HL-60 (cell line): ENCODE results near the gene C1orf21.

Experiments used
- DNase-seq, 2 experiments: peaks; one replicate each; pipeline ENCODE4 v3.0.0-alpha.2; 2010 to 2020; ENCODE audit warnings: low read depth in 1 of 2, low spot score in 1 of 2
- H3K27ac ChIP-seq: fragments of 250-450 bp; sonication (Bioruptor Pico); replicated peaks from 2 replicates; pipeline ENCODE4 v1.5.1; 2020; ENCODE audit warnings: mild to moderate bottlenecking, moderate library complexity
- H3K27me3 ChIP-seq: fragments of 250-450 bp; sonication (Bioruptor Pico); 2 replicates; pipeline ENCODE4 v1.5.1; 2021; ENCODE audit warnings: mild to moderate bottlenecking, moderate library complexity; ENCODE audit not compliant: insufficient read depth, poor library complexity, severe bottlenecking
- H3K4me3 ChIP-seq: replicated peaks from 2 replicates; pipeline ENCODE4 v1.5.1; 2011; ENCODE audit warnings: mild to moderate bottlenecking, control low read depth, low read length; ENCODE audit not compliant: insufficient read depth
- CTCF ChIP-seq: IDR thresholded peaks from one replicate; pipeline ENCODE4 v1.5.1; 2011; ENCODE audit warnings: low read length, control low read depth, inconsistent platforms; ENCODE audit not compliant: insufficient read depth
- GABPA ChIP-seq: IDR thresholded peaks from 2 replicates; pipeline ENCODE4 v1.6.1; 2012; ENCODE audit warnings: low read depth
- POLR2AphosphoS5 ChIP-seq: IDR thresholded peaks from 2 replicates; pipeline ENCODE4 v1.6.1; 2012; ENCODE audit warnings: low read depth
- REST ChIP-seq: IDR thresholded peaks from 2 replicates; pipeline ENCODE4 v1.6.1; 2012; ENCODE audit warnings: low read depth; ENCODE audit not compliant: insufficient replicate concordance
- SPI1 ChIP-seq: IDR thresholded peaks from 2 replicates; pipeline ENCODE4 v1.6.1; 2012; ENCODE audit warnings: low read depth, mild to moderate bottlenecking, borderline replicate concordance

The C1orf21 gene

GRCh38 chr1:184614667-184615066 is 227.8 kb downstream of the C1orf21 start:
- Histone ChIP-seq H3K4me3 (no peak overlapping the region), H3K27ac (no peak overlapping the region), H3K27me3 (no peaks in the 10 kb centered on the region)
- DNase-seq: no peak
- TF ChIP-seq GABPA (no peak), POLR2AphosphoS5 (no peak), SPI1 (no peak), CTCF (no peak), REST (no peak)

GRCh38 chr1:184615301-184615700 is 228.5 kb downstream of the C1orf21 start:
- no peaks in the 10 kb centered on the region for H3K27me3 ChIP-seq
- DNase-seq: peak; percentile 38 to 52
- no peak overlapping the region for H3K4me3 ChIP-seq
- no peak overlapping the region for H3K27ac ChIP-seq
- TF ChIP-seq SPI1: peak; percentile 84; the same call in 1 of the 2 replicates
- TF ChIP-seq REST: no peak

GRCh38 chr1:184616504-184616903 is 229.7 kb downstream of the C1orf21 start:
- no peak for DNase-seq
- no peak overlapping the region for H3K4me3 ChIP-seq
- TF ChIP-seq POLR2AphosphoS5 (no peak), SPI1 (no peak), CTCF (no peak), REST (no peak), GABPA (no peak)
- no peak overlapping the region for H3K27ac ChIP-seq
- no peaks in the 10 kb centered on the region for H3K27me3 ChIP-seq
